Central memory CD4-positive, alpha-beta T cell (primary cell): Measurements from ENCODE around the gene SERINC5.
"Not testable (repeated sequence)": the region's sequence is repeated elsewhere in the genome, so short reads cannot be mapped to it uniquely, and the experiment has no call there.

Experiments
- DNase-seq: peaks from one replicate; pipeline ENCODE4 v3.0.0; 2022

The SERINC5 gene

GRCh38 chr5:80161165-80161564 is 94.7 kb downstream of the SERINC5 start:
- no peak for DNase-seq

GRCh38 chr5:80160242-80160641 is 95.6 kb downstream of the SERINC5 start:
- DNase-seq: no peak

- DNase-seq: no peak
Measured at GRCh38 chr5:80159133-80159815, 96.6 kb downstream of the SERINC5 start.

GRCh38 chr5:80156156-80156555 is 99.7 kb downstream of the SERINC5 start:
- DNase-seq: no peak

GRCh38 chr5:80154749-80155148 is 101.1 kb downstream of the SERINC5 start:
- no peak for DNase-seq

- DNase-seq: not testable (repeated sequence)
Measured at GRCh38 chr5:80154289-80154688, 101.6 kb downstream of the SERINC5 start.

GRCh38 chr5:80153586-80154126 is 102.2 kb downstream of the SERINC5 start:
- peak; percentile 54 for DNase-seq

- peak; percentile 72 for DNase-seq
Measured at GRCh38 chr5:80152778-80153177, 103.1 kb downstream of the SERINC5 start.

- DNase-seq: no peak
Measured at GRCh38 chr5:80151890-80152289, 104.0 kb downstream of the SERINC5 start.

GRCh38 chr5:80150731-80151130 is 105.1 kb downstream of the SERINC5 start:
- peak; percentile 36 for DNase-seq

GRCh38 chr5:80149161-80149609 is 106.7 kb downstream of the SERINC5 start:
- DNase-seq: no peak

GRCh38 chr5:80147119-80147815 is 108.6 kb downstream of the SERINC5 start:
- DNase-seq: no peak

- no peak for DNase-seq
Measured at GRCh38 chr5:80146046-80146445, 109.8 kb downstream of the SERINC5 start.

- DNase-seq: no peak
Measured at GRCh38 chr5:80143491-80143890, 112.4 kb downstream of the SERINC5 start.

GRCh38 chr5:80142996-80143395 is 112.9 kb downstream of the SERINC5 start:
- no peak for DNase-seq

- DNase-seq: no peak
Measured at GRCh38 chr5:80141681-80142080, 114.2 kb downstream of the SERINC5 start.

GRCh38 chr5:80141147-80141671 is 114.6 kb downstream of the SERINC5 start:
- DNase-seq: no peak

GRCh38 chr5:80140496-80140895 is 115.4 kb downstream of the SERINC5 start:
- DNase-seq: no peak

GRCh38 chr5:80139466-80139972 is 116.3 kb downstream of the SERINC5 start:
- DNase-seq: no peak

- DNase-seq: no peak
Measured at GRCh38 chr5:80138486-80138885, 117.4 kb downstream of the SERINC5 start.

- DNase-seq: not testable (repeated sequence)
Measured at GRCh38 chr5:80136798-80137197, 119.0 kb downstream of the SERINC5 start.

GRCh38 chr5:80134876-80135275 is 121.0 kb downstream of the SERINC5 start:
- no peak for DNase-seq

- no peak for DNase-seq
Measured at GRCh38 chr5:80129146-80129545, 126.7 kb downstream of the SERINC5 start.

GRCh38 chr5:80128141-80128540 is 127.7 kb downstream of the SERINC5 start:
- DNase-seq: no peak
